ENCODE data around the gene TPRG1L.
"Not testable (repeated sequence)": the region's sequence is repeated elsewhere in the genome, so short reads cannot be mapped to it uniquely, and the experiment has no call there.

GRCh38 chr1:3583751-3584150, 41.1 kb upstream of the TPRG1L start:
- not testable (repeated sequence) for TF ChIP-seq HDGF (IDR thresholded peaks at IDR 0.05); SUPT20H (IDR thresholded peaks at IDR 0.05; ENCODE audit: borderline replicate concordance, control insufficient read depth, low read depth, low read length); CEBPB (IDR thresholded peaks at IDR 0.05; ENCODE audit: borderline replicate concordance in 1 of 2, low read depth in 2 of 2, low read length in 2 of 2); RAD51 (IDR thresholded peaks at IDR 0.05); RAD21 (IDR thresholded peaks at IDR 0.05; ENCODE audit: insufficient read depth, low read depth, low read length); PKNOX1 (IDR thresholded peaks at IDR 0.05); CTCF (IDR thresholded peaks at IDR 0.05 in 2 of 3, conservative IDR thresholded peaks at IDR 0.05 in 1 of 3; ENCODE audit: control insufficient read depth in 2 of 3, extremely low read depth in 1 of 3, insufficient read depth in 1 of 3, low read depth in 3 of 3, low read length in 3 of 3)
- TF ChIP-seq, protein P1, sequence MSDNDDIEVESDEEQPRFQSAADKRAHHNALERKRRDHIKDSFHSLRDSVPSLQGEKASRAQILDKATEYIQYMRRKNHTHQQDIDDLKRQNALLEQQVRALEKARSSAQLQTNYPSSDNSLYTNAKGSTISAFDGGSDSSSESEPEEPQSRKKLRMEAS (IDR thresholded peaks at IDR 0.05; ENCODE audit: low read depth, low read length) = not testable (repeated sequence)

All from GM12878 (cell line).